Hematopoietic multipotent progenitor cell treated with erythropoietin and hydrocortisone succinate and interleukin-3 and kit ligand, for 15 days (in vitro differentiated cells): ENCODE measurements around the gene PPFIA1.
"Not testable (repeated sequence)": the region's sequence is repeated elsewhere in the genome, so short reads cannot be mapped to it uniquely, and the experiment has no call there.

Experiments
- DNase-seq: peaks from one replicate; pipeline ENCODE4 v3.0.0-alpha.2; 2015; ENCODE audit warnings: low spot score

PPFIA1 gene

DNA sequence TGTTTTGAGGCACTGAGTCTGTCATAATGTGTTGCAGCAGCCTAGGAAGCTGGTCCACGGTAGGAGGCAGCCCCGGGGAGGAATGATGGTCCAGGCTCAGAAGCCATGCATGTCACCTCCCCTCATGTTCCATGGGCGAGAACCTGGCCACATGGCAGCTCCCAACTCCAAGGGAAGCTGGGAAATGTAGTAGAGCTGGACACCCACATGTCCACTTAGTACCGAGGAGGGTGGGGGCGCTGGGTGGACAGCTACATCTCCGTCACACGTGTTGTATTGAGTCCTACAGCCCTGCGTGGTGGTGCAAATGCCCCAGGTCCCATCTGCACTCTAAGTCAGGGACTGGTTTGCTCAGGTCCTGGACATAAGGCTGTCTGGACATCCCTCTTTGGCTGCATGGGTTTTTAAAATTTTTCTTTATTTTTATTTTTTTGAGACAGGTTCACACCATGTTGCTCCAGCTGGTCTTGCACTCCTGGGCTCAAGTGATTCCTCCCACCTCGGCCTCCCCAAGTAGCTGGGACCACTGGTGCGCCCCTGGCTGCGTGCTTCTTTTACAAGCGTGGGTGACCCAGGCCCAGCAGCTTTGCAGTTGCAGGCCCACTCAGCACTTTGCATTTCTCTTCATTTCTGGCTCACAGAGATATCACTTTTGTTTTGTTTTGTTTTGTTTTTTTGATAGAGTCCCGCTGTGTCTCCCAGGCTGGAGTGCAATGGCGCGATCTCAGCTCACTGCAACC, 123.9 kb downstream of the PPFIA1 start:
- DNase-seq, result no peak

DNA sequence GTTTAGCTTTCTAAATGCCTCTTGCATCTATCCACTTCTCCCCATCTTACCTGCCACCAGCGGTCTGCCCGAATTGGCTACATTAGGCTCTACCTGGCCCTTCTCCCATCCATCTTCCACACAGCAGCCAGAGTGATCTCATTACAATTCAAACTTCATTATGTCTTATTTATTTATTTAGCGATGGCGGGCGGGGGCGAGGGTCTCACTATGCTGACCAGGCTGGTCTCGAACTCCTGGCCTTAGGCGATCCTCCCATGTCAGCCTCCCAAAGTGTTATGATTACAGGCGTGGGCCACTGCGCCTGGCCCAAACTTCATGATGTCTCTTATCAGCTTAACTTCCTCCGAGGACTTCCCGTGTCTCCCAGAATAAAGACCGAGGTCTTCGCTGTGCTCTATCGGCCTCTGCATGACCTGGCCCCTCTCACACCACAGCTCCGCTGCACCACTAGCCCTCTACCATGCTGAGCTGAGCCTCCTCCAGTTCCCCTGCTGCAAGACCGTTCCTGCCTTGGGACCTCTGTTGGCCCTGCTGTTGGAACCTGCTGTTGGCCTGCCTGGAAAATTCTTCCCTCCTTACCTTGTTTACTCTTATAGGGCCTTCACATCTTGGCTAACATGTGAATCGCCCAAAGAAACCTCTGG, 127.0 kb downstream of the PPFIA1 start:
- peak; percentile 9 for DNase-seq

DNA sequence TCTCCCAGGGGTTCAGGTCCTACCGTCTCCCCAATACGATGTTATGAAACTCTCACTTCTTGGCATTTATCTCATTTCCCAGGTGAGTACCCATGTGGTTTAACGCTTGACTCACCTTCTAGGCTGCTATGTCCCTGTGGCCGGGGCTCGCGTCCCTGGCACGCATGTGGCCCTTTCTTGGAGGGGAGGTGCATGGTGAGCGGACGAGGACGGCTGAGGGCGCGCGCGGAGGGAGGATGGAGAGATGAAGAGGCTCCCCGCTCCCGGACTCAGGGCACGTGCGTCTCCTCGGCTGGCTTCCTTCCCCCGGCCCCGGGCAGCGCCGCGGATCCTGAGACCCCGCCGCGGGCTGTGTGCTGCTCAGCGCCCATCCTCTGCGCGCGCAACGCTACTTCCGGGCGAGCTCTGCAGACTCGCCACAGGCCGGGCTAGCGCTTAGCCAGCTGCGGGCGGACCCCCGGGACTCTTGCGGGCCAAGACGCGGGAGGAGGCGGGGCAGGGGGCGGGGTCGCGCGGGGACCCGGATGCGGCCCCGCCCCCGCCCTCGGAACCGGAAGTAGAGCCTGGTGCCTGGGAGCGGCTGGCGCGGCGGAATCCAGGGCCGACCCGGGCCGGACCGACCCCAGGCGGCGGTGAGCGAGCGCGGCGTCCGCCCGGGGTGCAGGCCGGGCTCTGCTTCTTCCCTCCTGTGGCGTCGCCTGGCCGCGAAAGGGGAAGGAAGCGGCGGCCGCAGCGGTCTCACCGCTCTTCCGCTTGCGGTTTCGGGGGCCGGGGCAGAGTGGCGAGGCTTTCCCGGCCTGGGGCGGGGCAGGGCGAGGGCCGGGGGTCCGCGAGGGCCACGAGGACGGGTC, 127.7 kb downstream of the PPFIA1 start, which contains the start of gene CTTN:
Gene CTTN (plus strand): TSS at position 547 of the 851 bp plus-strand sequence. CDS start 8,769 bp downstream, outside the sequence.
- DNase-seq, result peak; percentile 83

DNA sequence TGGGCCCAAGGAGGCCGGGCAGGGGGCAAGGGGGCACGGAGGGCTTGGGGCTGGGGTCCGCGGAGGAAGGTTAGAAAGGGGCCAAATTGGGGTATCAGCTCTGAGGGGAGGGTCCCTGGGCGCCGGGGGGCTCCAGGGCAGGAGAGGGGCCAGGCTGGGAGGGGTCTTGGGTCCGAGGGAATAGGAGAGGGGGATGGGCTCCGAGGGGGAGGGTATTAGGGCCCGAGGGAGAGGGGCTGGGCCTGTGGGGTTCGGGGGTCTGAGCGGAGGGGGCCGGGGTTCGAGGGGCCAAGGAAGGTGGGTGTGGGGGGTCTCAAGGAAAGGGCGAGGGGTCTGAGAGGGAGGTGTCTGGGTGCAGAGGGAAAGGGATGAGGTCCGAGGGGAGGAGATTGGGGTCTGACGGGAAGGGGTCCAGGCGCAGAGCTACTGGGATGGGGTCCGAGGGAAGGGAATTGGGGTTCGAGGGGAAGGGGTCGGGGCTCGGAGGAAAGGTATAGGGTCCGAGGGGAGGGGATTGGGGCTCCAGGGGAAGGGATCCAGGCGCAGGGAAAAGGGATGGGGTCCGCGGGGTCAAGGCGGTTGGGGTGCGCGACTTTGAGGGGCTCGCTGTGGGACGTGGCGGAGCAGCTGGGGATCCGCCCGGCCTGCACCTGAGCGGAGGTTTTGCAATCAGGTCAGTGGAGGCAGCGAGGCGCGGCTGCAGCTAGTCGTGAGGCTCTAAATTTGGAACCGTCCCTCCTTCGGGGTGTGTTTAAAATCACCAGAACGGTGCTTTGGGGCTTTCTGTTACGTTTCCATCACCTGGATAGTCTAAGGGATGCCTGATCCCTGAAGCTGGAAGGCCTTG, 128.6 kb downstream of the PPFIA1 start:
- no peak for DNase-seq

DNA sequence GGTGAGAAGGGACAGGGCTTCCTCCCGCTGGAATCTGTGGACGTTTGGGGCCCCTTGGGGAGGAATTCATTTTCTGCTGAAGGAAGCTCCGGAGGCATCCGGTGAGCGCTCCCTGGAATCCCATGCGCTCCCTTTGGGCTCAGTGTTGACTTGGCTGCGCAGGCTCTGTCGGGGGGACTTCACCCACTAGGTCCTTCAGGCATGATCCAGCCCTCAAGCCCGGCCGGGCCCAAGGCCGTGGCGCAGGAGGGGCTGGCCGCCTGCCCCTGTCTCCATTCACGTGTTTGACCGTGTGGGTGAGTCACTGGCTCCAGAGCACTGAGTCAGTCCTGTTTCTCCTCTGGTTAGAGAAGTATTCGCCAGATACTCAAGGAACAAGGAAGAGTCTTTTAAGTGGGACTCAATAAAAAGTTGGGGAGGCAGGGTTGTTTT, 129.2 kb downstream of the PPFIA1 start:
- DNase-seq, result peak; percentile 23

DNA sequence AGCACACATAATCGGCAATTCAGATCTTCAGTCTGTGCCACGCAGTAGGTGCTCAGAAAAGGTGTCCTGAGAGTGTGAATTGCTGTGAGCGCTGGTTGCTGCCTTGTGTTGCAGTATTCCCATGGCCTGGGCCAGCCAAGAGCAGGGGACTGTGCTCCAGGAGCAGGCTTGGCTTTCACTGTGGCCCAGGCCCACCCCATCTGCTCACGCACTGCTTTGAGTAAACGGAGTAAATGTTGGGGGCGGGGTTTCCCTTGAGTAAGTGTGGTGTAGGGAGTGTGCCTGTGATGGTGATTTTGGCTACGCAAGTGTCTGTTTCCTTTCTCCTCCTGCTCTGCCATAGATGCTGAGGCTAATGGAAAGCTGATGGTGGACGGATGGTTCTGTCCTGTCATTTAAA, 130.2 kb downstream of the PPFIA1 start:
- DNase-seq, result no peak

DNA sequence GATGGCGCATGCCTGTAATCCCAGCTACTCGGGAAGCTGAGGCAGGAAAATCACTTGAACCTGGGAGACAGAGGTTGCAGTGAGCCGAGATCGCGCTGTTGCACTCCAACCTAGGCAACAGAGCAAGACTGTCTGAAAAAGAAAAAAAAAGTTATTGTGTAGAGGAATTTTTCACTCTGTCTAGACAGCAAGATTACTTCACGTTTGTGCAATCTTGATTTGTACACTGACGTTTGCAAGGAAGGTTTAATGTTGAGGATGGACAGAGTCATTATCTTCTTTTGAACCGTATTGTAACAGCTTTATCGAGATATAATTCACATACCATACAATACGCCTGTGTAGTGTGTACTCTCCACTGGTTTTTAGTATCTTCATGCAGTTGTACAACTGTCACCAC, 131.5 kb downstream of the PPFIA1 start:
- DNase-seq, result no peak

DNA sequence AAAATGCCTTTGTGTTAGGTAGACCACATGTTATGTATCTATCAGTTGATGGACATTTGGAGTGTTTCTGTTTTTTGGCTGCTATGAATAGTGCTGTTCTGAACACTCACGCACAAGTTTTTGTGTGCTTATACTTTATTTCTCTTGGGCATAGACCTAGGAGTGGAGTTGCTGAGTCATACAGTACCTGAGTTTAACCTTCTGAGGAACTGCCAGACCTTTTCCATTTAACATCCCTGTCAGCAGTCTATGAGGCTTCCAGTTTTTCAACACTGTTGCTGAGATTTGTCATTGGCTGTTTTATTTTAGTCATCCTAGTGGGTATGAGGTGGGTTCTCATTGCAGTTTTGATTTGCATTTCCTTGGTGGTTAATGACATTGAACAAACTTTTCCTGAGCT, 132.2 kb downstream of the PPFIA1 start:
- DNase-seq, result no peak

DNA sequence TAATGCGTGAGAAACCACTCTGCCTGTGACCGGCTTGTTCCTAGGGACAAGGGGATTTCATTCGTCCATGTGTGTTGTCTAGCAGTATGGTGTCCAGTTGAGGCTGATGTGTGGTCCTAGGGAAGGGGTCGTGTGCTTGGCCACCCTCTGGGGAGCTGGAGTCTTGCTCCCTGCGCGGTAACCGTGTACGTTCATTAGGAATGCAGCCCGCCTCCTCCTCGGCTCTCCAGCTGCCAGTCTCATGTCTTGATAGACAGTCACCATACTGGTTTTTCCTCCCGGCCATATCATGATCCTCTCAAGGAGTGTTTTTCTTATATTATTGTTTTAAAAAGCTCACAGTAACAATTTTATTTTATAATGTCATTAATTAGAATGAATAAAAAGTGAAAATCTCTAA, 133.8 kb downstream of the PPFIA1 start:
- DNase-seq, result no peak

DNA sequence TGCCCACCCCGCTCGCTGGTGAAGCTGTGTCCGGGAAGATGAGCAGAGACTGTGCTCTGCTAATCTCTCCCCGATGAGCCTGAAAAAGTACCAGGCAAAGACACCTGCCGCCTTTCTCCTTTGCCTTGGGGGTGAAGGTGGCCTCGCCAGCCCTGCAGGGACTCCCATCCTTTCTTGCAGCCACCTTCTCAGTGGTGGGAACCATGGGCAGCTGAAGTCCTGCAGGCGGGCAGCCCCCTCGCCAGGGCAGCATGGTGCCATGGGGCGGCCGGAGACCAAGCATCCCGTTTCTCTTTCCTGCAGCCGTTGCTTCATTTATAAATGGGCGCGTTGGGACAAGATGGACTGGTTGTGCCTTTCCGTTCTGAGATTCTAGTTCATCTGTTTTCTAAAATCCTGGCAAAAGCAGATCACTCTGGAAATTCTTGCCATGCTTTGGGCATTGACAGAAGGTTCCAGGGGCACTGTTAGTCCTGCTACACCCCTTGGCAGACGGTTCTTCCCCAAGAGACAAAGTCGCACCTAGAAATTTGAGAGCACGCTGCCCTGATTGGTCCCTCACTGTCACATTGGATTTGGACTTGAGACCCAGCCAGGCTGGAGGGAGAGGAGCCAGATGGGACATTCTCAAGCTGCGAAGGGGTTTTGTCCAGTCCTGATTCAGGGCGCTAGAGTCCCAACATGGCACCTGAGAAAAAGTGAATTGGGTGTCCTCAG, 135.3 kb downstream of the PPFIA1 start:
- DNase-seq, result no peak

DNA sequence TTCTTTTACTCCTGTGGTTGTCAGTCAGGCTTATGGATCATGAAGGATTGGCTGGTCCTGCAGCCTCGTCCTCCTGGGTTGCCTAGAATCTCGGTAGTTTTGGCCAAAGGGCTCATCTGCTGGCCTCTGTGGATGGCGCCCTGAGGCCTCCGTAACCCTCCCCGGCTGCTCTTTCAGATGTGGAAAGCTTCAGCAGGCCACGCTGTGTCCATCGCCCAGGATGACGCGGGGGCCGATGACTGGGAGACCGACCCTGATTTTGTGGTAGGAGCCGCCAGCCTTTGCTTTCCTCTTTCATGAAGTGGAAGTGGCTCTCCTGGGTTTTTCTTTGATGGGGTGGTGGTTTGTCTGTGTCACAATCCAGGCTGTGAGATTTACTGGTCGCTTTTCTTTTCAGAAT, 136.6 kb downstream of the PPFIA1 start:
- DNase-seq, result no peak

DNA sequence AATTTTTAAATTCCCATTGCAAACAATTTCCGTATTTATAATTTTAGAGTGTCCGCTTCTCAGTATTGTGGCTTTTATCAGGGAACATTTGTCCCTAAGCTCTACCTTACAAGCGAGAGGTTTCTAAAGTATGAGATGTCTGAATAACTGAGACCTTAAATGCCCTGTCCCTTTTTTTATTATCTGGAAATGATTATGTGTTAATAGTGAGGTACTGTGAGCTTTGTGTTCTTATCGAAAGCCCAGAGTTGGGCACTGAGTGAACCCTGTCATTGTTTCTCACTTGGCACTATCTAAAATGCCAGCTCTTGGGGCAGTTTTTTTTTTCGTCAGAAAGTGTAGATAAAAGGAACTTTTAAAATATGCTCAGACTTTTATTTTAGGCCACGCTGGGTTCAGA, 137.3 kb downstream of the PPFIA1 start:
- no peak for DNase-seq

DNA sequence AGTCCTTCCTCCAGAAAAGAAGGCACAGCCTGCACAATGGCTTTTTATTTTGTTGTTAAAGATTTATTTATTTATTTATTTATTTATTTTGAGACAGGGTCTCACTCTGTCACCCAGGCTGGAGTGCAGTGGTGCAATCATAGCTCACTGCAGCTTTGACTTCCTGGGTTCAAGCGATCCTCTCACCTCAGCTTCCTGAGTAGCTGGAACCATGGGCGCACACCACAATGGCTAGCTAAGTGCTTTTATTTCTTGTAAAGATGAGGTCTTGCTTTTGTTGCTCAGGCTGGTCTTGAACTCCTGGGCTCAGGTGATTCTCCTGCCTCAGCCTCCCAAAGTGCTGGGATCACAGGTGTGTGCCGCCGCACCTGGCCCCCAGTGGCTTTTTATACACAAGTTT, 137.8 kb downstream of the PPFIA1 start:
- DNase-seq, result not testable (repeated sequence)

DNA sequence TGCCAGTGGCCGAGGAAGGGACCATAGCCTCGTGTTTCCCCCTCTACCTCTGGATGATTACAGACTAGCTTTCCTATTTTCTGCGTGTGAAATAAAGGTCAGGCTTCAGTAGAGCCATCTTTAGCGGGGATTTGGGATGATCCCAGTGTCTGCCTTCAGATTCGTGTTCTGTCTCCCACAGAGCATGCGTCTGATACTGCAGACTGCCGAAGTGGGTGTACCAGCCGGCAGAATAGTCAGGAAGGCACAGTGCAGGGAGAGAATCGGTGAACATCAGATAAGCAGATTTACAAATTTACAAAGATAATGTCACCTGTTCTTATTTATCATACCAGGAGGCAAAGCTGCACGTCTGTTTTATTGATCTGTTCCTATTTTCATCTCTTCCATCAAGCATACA, 138.9 kb downstream of the PPFIA1 start:
- no peak for DNase-seq

DNA sequence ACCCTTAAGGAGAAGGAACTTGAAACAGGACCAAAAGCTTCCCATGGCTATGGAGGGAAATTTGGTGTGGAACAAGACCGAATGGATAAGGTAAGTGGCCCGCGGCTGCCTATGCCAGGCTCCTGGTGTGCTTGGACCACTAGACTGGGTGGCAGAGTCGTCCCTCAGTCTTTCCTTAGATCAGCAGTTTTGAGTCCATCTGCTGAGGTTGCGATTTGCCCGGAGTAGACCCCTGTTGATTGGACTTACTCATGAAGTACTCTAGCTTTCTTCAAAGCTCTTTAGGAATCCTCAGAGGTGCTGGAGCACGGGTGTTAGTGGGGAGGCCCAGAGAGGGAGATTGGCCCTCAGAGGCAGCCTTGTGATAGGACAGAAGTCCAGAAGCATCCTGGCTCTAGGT, 139.4 kb downstream of the PPFIA1 start:
- no peak for DNase-seq

DNA sequence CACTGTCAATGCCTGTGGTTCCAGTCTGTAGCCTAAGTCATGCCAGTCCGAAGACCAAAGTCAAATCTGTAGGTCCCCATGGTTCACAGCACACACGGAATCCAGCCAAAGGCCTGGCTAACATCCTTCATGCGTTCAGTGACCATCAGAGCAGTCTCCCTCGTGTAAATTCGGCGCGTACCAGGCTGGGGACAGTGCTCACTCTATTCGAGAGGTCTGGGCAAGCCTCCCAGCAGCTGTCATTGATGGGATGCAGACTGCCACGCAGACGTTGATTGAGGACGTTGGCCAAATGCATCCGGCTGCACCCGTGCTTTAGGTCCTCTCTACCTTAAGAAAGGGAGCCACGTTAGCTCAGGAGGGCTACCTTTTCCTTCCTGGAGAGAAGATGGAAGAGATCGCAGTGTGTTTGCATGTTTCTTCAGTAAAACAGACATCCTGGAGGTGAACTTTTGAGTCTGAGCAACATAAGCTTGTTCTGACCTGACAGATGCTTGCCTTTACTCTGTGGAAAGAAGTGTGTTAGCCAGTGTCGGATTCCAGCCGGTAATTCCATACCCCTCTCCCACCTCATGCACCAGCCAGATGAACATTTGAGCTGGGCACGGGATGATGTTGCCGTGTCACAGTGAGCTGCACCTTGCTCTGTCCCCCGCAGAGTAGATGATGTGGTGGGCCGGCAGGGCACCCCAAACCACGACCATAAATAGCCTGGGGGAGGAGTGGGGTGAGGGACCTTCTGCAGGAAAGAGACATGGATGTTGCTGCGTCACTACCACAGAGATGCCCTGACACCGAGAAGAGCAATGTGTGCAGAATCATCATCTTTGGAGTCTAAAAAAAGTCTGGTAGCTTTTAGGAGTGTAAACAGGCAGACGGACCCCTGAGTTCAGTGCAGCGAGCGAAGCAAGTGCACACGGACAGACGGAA, 140.1 kb downstream of the PPFIA1 start:
- no peak for DNase-seq

DNA sequence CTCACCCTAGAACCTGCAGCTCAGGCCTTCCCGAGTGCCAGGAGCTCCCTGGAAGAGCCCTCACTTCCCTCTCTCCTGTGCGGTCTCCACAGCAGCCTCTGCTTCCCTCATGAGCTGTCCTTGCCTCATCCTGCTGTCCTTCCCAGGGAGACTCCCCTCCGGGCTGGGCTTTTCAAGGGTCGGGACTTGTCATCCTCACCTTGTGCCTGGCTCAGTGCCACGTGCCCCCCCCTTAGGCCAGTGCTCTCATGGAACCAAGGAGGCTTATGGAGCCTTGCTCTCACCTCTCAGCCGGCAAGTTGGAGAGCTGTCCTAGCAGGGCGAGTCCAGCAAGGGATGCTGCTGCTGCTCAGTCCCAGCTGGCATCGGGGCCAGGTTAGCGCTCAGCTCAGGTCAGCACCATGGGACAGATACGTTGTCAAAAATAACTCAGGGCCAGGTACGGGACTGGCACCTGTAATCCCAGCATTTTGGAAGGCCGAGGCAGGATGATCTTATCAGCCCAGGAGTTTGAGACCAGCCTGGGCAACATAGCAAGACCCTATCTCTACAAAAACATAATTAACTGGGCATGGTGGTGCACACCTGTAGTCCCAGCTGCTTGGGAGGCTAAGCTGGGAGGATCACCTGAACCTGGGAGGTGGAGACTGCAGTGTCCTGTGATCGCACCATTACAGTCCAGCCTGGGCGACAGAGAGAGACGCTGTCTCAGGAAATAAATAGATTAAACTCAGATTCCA, 141.4 kb downstream of the PPFIA1 start:
- DNase-seq, result no peak

DNA sequence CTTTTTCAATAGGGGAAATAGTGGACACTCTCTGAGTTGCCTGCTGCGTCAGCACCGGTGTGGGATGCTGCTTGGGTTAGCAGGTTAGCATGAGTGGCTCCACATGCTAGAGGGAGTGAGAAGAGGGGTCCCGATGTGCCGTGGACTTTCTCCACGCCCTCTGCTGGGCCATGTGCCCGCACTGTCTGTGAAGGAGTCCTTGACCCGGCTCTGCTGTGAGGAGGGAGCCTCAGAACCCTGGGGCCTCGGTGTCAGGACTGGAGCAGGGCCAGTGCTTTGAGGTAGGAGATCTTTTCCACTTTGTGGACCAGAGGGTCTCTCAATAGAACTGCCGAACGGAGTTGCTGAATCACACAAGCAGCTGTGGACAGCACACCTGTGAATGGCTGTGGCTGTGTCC, 142.7 kb downstream of the PPFIA1 start:
- DNase-seq, result no peak

DNA sequence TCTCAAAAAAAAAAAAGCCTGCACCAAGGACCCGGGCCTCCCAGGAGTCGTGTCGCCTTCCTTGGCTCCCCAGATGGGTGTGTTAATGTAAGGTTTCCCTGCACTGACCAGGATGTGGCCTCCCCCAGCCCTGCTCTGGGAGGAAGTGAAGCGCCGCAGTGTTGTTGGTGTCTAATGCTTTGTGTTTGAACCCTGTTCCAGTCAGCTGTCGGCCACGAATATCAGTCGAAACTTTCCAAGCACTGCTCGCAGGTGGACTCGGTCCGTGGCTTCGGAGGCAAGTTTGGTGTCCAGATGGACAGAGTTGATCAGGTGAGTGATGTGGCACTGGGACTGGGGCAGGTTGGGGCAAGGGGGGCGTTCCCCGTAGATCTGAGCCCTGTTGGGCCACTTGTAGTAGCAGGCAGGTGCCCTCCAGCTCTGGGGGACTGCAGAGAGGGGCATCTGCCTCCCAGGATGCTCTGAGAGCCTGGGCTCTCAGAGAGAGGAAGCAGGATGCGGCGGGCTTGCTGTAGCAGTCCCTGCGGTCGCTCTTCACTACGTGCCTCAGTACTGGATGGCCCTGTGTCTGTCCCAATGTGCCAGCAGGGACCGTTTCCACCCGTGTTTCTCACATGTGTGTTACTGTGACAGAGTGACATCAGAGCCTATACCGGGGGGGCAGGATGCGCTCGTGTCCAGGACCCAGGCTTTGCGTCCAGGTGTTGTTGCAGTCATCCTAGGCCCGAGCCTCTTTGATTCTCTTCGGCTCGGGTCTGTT, 144.0 kb downstream of the PPFIA1 start:
- DNase-seq, result no peak
